K562 (cell line): ENCODE results near the gene BRME1. TPM values are rescaled to one million over a fixed set of nuclear protein-coding genes. Genes with fewer than 3 reads are reported as not detected.

ENCODE experiments used
- CBFB ChIP-seq: sonication (generic); formaldehyde crosslinking; IDR thresholded peaks from 2 replicates; pipeline ENCODE4 v1.4.0; 2020; ENCODE audit warnings: mild to moderate bottlenecking, missing genetic modification reagents
- CCNT2 ChIP-seq: IDR thresholded peaks from 2 replicates; pipeline ENCODE4 v1.6.1; 2011; ENCODE audit warnings: borderline replicate concordance, low read depth, mild to moderate bottlenecking, moderate library complexity, mixed read lengths, low read length; ENCODE audit not compliant: insufficient read length; ENCODE audit errors: extremely low read depth
- CREM ChIP-seq: IDR thresholded peaks from 2 replicates; pipeline ENCODE4 v1.6.1; 2014; ENCODE audit warnings: antibody characterized with exemption, low read depth
- ESRRA ChIP-seq: fragments of 450-650 bp; IDR thresholded peaks from 2 replicates; pipeline ENCODE4 v1.6.1; 2014; ENCODE audit warnings: low read depth, mild to moderate bottlenecking, moderate library complexity, borderline replicate concordance
- ETS1 ChIP-seq: conservative IDR thresholded peaks from 2 replicates; pipeline ENCODE4 v1.6.1; 2011; ENCODE audit warnings: low read depth, mild to moderate bottlenecking, low read length; ENCODE audit not compliant: control insufficient read depth
- HDAC2 ChIP-seq: fragments of 450-650 bp; IDR thresholded peaks from 2 replicates; pipeline ENCODE4 v1.6.1; 2016; ENCODE audit warnings: mild to moderate bottlenecking
- ILK ChIP-seq: fragments of 450-650 bp; IDR thresholded peaks from 2 replicates; pipeline ENCODE4 v1.6.1; 2016; ENCODE audit warnings: missing genetic modification characterization, low read depth, mild to moderate bottlenecking, missing compliant biosample characterization, moderate library complexity, borderline replicate concordance
- MAFF ChIP-seq: IDR thresholded peaks from 2 replicates; pipeline ENCODE4 v1.6.1; 2012; ENCODE audit warnings: low read length, improper control_type of control experiment
- MAZ ChIP-seq, 2 experiments: fragments of 450-650 bp in 1 of 2; sonication (generic) in 1 of 2; formaldehyde crosslinking; IDR thresholded peaks in 1 of 2; conservative IDR thresholded peaks in 1 of 2; 2 replicates each; pipeline versions ENCODE4 v1.4.0 to v1.5.0; 2020; ENCODE audit warnings: mild to moderate bottlenecking in 1 of 2, missing genetic modification reagents in 1 of 2
- MBD2 ChIP-seq: sonication (generic); IDR thresholded peaks from 2 replicates; pipeline ENCODE4 v1.6.1; 2016; ENCODE audit warnings: low read depth, borderline replicate concordance
- NEUROD1 ChIP-seq: fragments of 150-350 bp; IDR thresholded peaks from 2 replicates; pipeline ENCODE4 v1.6.1; 2014; ENCODE audit warnings: borderline replicate concordance, low read length, low read depth; ENCODE audit not compliant: partially characterized antibody
- NFYB ChIP-seq: IDR thresholded peaks from 2 replicates; pipeline ENCODE4 v1.6.1; 2011; ENCODE audit warnings: mild to moderate bottlenecking, moderate library complexity; ENCODE audit not compliant: insufficient read length; ENCODE audit errors: extremely low read depth
- OTX1 ChIP-seq: fragments of 450-650 bp; formaldehyde crosslinking; IDR thresholded peaks from 2 replicates; pipeline ENCODE4 v1.4.0; 2022; ENCODE audit warnings: mild to moderate bottlenecking
- PHF20 ChIP-seq: fragments of 450-650 bp; IDR thresholded peaks from 2 replicates; pipeline ENCODE4 v1.6.1; 2018; ENCODE audit not compliant: partially characterized antibody
- PKNOX1 ChIP-seq: fragments of 450-650 bp; IDR thresholded peaks from 2 replicates; pipeline ENCODE4 v1.6.1; 2016
- PPARD ChIP-seq: fragments of 250-450 bp; sonication (Bioruptor Pico); IDR thresholded peaks from 2 replicates; pipeline ENCODE4 v1.8.0; 2022; ENCODE audit warnings: inconsistent platforms, mild to moderate bottlenecking, moderate library complexity
- RB1 ChIP-seq: fragments of 450-650 bp; IDR thresholded peaks from 2 replicates; pipeline ENCODE4 v1.6.1; 2017; ENCODE audit warnings: low read depth, mild to moderate bottlenecking
- STAG1 ChIP-seq: sonication (generic); formaldehyde crosslinking; IDR thresholded peaks from 2 replicates; pipeline ENCODE4 v1.5.0; 2020; ENCODE audit warnings: missing genetic modification reagents, borderline replicate concordance
- VEZF1 ChIP-seq: fragments of 200-800 bp; sonication (Bioruptor generic); IDR thresholded peaks from 2 replicates; pipeline ENCODE4 v1.6.1; 2017; ENCODE audit warnings: missing genetic modification characterization, missing compliant biosample characterization
- ZBTB33 ChIP-seq: sonication (generic); formaldehyde crosslinking; IDR thresholded peaks from 2 replicates; pipeline ENCODE4 v1.8.1; 2023; ENCODE audit warnings: mild to moderate bottlenecking, missing genetic modification reagents
- ZNF282 ChIP-seq: sonication (generic); formaldehyde crosslinking; IDR thresholded peaks from 2 replicates; pipeline ENCODE4 v1.8.1; 2023; ENCODE audit warnings: missing genetic modification reagents
- ZNF311 ChIP-seq: fragments of 250-450 bp; sonication (Bioruptor Pico); IDR thresholded peaks from 2 replicates; pipeline ENCODE4 v1.4.0; 2020; ENCODE audit warnings: mild to moderate bottlenecking, moderate library complexity
- polyA plus RNA-seq, 8 experiments: library from polyadenylated mRNA; depleted of rRNA in 4 of 8; stranded (reverse) in 5 of 8; unstranded in 3 of 8; fragments of >200 nt; fragmentation: Nextera tagmentation in 2 of 8; fragmentation: Illumina TruSeq in 1 of 8; extraction: Ambion mirVana in 2 of 8; extraction: Trizol in 1 of 8; gene quantifications; 2 replicates each; pipeline versions ENCODE4 v1.2.1 to v1.2.3, GENCODE V29; 2011 to 2014; ENCODE audit warnings: inconsistent platforms in 1 of 8, missing spikeins in 1 of 8
- total RNA-seq, 7 experiments: library from RNA; depleted of rRNA in 6 of 7; stranded (reverse); fragments of >200 nt in 6 of 7; fragmentation: Illumina TruSeq in 2 of 7; extraction: Trizol in 2 of 7; gene quantifications; 2 replicates each; pipeline versions ENCODE4 v1.2.1 to v1.2.3, GENCODE V29; 2011 to 2021; ENCODE audit warnings: low replicate concordance in 1 of 7

Gene BRME1
- total and polyA plus RNA-seq, 9 of the 15 experiments (the other 6 are each of a cell fraction or from before 2014, with no cell fraction given), result 0.75 to 6.1 (median 3.6) TPM

GRCh38 chr19:13833330-13834243, 72.3 kb downstream of the BRME1 start (continued):
- TF ChIP-seq ILK (no peak), NFYB (peak; percentile 99), MBD2 (peak; percentile 90), CCNT2 (peak; percentile 85), OTX1 (CRISPR knock-in tag) (0 out of 2 replicates have a peak, but pooled peaks have one; percentile 24), MAFF (no peak), VEZF1 (CRISPR knock-in tag) (peak; percentile 53), PKNOX1 (peak; percentile 99), ETS1 (peak; percentile 69; the same call in 1 of the 2 replicates), ZNF311 (CRISPR knock-in tag) (no peak), ESRRA (peak; percentile 54; the same call in 1 of the 2 replicates), NEUROD1 (peak; percentile 90), PHF20 (no peak), ZBTB33 (CRISPR knock-in tag) (0 out of 2 replicates have a peak, but pooled peaks have one; percentile 45), CREM (peak; percentile 63), ZNF282 (no peak), PPARD (CRISPR knock-in tag) (no peak), CBFB (CRISPR knock-in tag) (no peak), MAZ (CRISPR knock-in tag; conservative IDR thresholded peaks at IDR 0.05 in 1 of 2, IDR thresholded peaks at IDR 0.05 in 1 of 2) (peak; percentile 68 to 81; a peak in 2 of 4 replicates), HDAC2 (no peak), RB1 (peak; percentile 85), STAG1 (CRISPR knock-in tag) (no peak)
